K562 (cell line): ENCODE measurements around the gene CNKSR1. TPM values are rescaled to one million over a fixed set of nuclear protein-coding genes. Genes with fewer than 3 reads are reported as not detected.

Source experiments
- BRCA1 ChIP-seq, 2 experiments: fragments of 450-650 bp in 1 of 2; sonication (generic) in 1 of 2; formaldehyde crosslinking in 1 of 2; IDR thresholded peaks; 2 replicates each; pipeline versions ENCODE4 v1.5.0 to v1.6.1; 2017 to 2020; ENCODE audit warnings: mild to moderate bottlenecking in 1 of 2, missing genetic modification reagents in 1 of 2
- CC2D1A ChIP-seq: fragments of 450-650 bp; IDR thresholded peaks from 2 replicates; pipeline ENCODE4 v1.6.1; 2017; ENCODE audit warnings: mild to moderate bottlenecking
- DMBX1 ChIP-seq: fragments of 250-450 bp; sonication (Bioruptor Pico); IDR thresholded peaks from 2 replicates; pipeline ENCODE4 v1.8.0; 2022; ENCODE audit warnings: inconsistent platforms, mild to moderate bottlenecking, moderate library complexity, borderline replicate concordance
- ILK ChIP-seq: fragments of 450-650 bp; IDR thresholded peaks from 2 replicates; pipeline ENCODE4 v1.6.1; 2016; ENCODE audit warnings: missing genetic modification characterization, low read depth, mild to moderate bottlenecking, missing compliant biosample characterization, moderate library complexity, borderline replicate concordance
- JUNB ChIP-seq: fragments of 450-650 bp; formaldehyde crosslinking; conservative IDR thresholded peaks from 2 replicates; pipeline ENCODE4 v1.4.0; 2020; ENCODE audit warnings: mild to moderate bottlenecking
- KDM1A ChIP-seq, 2 experiments: fragments of 450-650 bp; IDR thresholded peaks; 2 replicates each; pipeline ENCODE4 v1.6.1; 2016; ENCODE audit warnings: mild to moderate bottlenecking in 2 of 2
- MEF2D ChIP-seq: conservative IDR thresholded peaks from 2 replicates; pipeline ENCODE4 v1.6.1; 2016; ENCODE audit warnings: low read depth, missing genetic modification characterization, missing compliant biosample characterization
- POLR2H ChIP-seq: IDR thresholded peaks from 2 replicates; pipeline ENCODE4 v1.6.1; 2016; ENCODE audit warnings: missing genetic modification characterization, low read depth, mild to moderate bottlenecking, control low read depth, missing compliant biosample characterization, moderate library complexity
- PPARD ChIP-seq: fragments of 250-450 bp; sonication (Bioruptor Pico); IDR thresholded peaks from 2 replicates; pipeline ENCODE4 v1.8.0; 2022; ENCODE audit warnings: inconsistent platforms, mild to moderate bottlenecking, moderate library complexity
- RHOXF2B ChIP-seq: fragments of 250-450 bp; sonication (Bioruptor Pico); conservative IDR thresholded peaks from 2 replicates; pipeline ENCODE4 v1.5.1; 2021
- TFAM ChIP-seq: fragments of 250-450 bp; sonication (Bioruptor Pico); conservative IDR thresholded peaks from 2 replicates; pipeline ENCODE4 v1.5.0; 2021; ENCODE audit warnings: mild to moderate bottlenecking, moderate library complexity
- ZFP30 ChIP-seq: fragments of 250-450 bp; sonication (Bioruptor Pico); IDR thresholded peaks from 2 replicates; pipeline ENCODE4 v1.8.0; 2022; ENCODE audit warnings: moderate library complexity, mild to moderate bottlenecking, inconsistent platforms, borderline replicate concordance
- ZNF121 ChIP-seq: sonication (generic); formaldehyde crosslinking; conservative IDR thresholded peaks from 2 replicates; pipeline ENCODE4 v1.8.0; 2022; ENCODE audit warnings: missing genetic modification reagents
- ZNF583 ChIP-seq: fragments of 250-450 bp; sonication (Bioruptor Pico); IDR thresholded peaks from 2 replicates; pipeline ENCODE4 v1.4.0; 2020
- polyA plus RNA-seq, 8 experiments: library from polyadenylated mRNA; depleted of rRNA in 4 of 8; stranded (reverse) in 5 of 8; unstranded in 3 of 8; fragments of >200 nt; fragmentation: Nextera tagmentation in 2 of 8; fragmentation: Illumina TruSeq in 1 of 8; extraction: Ambion mirVana in 2 of 8; extraction: Trizol in 1 of 8; gene quantifications; 2 replicates each; pipeline versions ENCODE4 v1.2.1 to v1.2.3, GENCODE V29; 2011 to 2014; ENCODE audit warnings: inconsistent platforms in 1 of 8, missing spikeins in 1 of 8
- total RNA-seq, 7 experiments: library from RNA; depleted of rRNA in 6 of 7; stranded (reverse); fragments of >200 nt in 6 of 7; fragmentation: Illumina TruSeq in 2 of 7; extraction: Trizol in 2 of 7; gene quantifications; 2 replicates each; pipeline versions ENCODE4 v1.2.1 to v1.2.3, GENCODE V29; 2011 to 2021; ENCODE audit warnings: low replicate concordance in 1 of 7
- TF ChIP-seq, protein P1 (sequence below): sonication (generic); formaldehyde crosslinking; IDR thresholded peaks from 2 replicates; pipeline ENCODE4 v1.8.1; 2023; ENCODE audit warnings: missing genetic modification reagents, mild to moderate bottlenecking, borderline replicate concordance
- TF ChIP-seq, protein P2 (sequence below), 3 experiments: fragments of 200-800 bp in 1 of 3; sonication (Bioruptor generic) in 1 of 3; sonication (generic) in 1 of 3; formaldehyde crosslinking in 1 of 3; IDR thresholded peaks; 2 replicates each; pipeline versions ENCODE4 v1.6.1 to v1.8.0; 2016 to 2022; ENCODE audit warnings: mild to moderate bottlenecking in 2 of 3, missing compliant biosample characterization in 2 of 3, missing genetic modification characterization in 2 of 3, missing genetic modification reagents in 1 of 3

CNKSR1 gene
- total and polyA plus RNA-seq, 9 of the 15 experiments (the other 6 are each of a cell fraction or from before 2014, with no cell fraction given): 0.03 to 2.8 (median 1.1) TPM

- TF ChIP-seq, protein P1, sequence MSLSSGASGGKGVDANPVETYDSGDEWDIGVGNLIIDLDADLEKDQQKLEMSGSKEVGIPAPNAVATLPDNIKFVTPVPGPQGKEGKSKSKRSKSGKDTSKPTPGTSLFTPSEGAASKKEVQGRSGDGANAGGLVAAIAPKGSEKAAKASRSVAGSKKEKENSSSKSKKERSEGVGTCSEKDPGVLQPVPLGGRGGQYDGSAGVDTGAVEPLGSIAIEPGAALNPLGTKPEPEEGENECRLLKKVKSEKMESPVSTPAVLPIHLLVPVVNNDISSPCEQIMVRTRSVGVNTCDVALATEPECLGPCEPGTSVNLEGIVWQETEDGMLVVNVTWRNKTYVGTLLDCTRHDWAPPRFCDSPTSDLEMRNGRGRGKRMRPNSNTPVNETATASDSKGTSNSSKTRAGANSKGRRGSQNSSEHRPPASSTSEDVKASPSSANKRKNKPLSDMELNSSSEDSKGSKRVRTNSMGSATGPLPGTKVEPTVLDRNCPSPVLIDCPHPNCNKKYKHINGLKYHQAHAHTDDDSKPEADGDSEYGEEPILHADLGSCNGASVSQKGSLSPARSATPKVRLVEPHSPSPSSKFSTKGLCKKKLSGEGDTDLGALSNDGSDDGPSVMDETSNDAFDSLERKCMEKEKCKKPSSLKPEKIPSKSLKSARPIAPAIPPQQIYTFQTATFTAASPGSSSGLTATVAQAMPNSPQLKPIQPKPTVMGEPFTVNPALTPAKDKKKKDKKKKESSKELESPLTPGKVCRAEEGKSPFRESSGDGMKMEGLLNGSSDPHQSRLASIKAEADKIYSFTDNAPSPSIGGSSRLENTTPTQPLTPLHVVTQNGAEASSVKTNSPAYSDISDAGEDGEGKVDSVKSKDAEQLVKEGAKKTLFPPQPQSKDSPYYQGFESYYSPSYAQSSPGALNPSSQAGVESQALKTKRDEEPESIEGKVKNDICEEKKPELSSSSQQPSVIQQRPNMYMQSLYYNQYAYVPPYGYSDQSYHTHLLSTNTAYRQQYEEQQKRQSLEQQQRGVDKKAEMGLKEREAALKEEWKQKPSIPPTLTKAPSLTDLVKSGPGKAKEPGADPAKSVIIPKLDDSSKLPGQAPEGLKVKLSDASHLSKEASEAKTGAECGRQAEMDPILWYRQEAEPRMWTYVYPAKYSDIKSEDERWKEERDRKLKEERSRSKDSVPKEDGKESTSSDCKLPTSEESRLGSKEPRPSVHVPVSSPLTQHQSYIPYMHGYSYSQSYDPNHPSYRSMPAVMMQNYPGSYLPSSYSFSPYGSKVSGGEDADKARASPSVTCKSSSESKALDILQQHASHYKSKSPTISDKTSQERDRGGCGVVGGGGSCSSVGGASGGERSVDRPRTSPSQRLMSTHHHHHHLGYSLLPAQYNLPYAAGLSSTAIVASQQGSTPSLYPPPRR (CRISPR knock-in tag): no peak
- TF ChIP-seq BRCA1 (IDR thresholded peaks at IDR 0.05) (no peak), BRCA1 (CRISPR knock-in tag; IDR thresholded peaks at IDR 0.05) (no peak), DMBX1 (CRISPR knock-in tag) (peak; percentile 86), KDM1A (IDR thresholded peaks at IDR 0.05) (no peak), RHOXF2B (CRISPR knock-in tag) (no peak), MEF2D (peak; percentile 77), ZNF121 (CRISPR knock-in tag) (no peak), ILK (0 out of 2 replicates have a peak, but pooled peaks have one; percentile 28), CC2D1A (no peak), ZFP30 (no peak), POLR2H (tag) (no peak), JUNB (no peak), TFAM (no peak), PPARD (CRISPR knock-in tag) (no peak), ZNF583 (CRISPR knock-in tag) (0 out of 2 replicates have a peak, but pooled peaks have one; percentile 14)
- TF ChIP-seq, protein P2, sequence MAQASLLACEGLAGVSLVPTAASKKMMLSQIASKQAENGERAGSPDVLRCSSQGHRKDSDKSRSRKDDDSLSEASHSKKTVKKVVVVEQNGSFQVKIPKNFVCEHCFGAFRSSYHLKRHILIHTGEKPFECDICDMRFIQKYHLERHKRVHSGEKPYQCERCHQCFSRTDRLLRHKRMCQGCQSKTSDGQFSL (CRISPR knock-in tag; IDR thresholded peaks at IDR 0.05): no peak
- TF ChIP-seq, protein P2 (tag; IDR thresholded peaks at IDR 0.05): peak in 1 of 2 experiments; percentile 79; a peak in 2 of 4 replicates
Measured at GRCh38 chr1:26129778-26130177, 47.5 kb upstream of the CNKSR1 start (continued).
